ENCODE measurements around the gene CSF2.

DNA sequence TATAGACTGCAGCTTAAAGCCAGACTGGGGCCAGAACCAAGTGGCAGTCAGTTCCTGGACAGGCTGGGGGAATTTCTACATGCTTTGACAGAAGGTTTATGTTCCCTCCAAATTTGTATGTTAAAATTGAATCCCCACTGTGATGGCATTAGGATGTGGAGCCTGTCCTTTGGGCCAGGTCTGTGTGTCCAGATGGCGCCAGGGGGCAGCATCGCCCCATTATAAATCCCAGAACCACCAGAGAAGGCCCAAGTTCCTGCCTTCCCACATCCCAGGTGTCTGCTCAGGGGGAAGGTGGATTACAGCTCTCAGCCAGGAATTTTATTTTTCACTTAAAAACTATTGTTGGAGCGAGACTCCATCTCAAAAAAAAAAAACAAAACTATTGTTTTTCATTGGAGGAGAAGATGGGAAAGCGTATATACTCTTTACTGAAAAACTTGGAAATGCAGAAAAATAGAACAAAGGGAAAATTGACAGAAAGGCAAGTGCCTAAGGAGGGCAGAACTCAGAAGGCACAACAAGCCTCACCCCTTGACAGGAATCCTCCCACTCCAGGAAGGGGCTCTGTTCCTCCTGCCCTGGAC, 8.1 kb upstream of the CSF2 start:
- TF ChIP-seq, protein P1, sequence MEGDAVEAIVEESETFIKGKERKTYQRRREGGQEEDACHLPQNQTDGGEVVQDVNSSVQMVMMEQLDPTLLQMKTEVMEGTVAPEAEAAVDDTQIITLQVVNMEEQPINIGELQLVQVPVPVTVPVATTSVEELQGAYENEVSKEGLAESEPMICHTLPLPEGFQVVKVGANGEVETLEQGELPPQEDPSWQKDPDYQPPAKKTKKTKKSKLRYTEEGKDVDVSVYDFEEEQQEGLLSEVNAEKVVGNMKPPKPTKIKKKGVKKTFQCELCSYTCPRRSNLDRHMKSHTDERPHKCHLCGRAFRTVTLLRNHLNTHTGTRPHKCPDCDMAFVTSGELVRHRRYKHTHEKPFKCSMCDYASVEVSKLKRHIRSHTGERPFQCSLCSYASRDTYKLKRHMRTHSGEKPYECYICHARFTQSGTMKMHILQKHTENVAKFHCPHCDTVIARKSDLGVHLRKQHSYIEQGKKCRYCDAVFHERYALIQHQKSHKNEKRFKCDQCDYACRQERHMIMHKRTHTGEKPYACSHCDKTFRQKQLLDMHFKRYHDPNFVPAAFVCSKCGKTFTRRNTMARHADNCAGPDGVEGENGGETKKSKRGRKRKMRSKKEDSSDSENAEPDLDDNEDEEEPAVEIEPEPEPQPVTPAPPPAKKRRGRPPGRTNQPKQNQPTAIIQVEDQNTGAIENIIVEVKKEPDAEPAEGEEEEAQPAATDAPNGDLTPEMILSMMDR (IDR thresholded peaks at IDR 0.05) = peak in 5 of 6 experiments; percentile 20 to 59 (median 40)
- TF ChIP-seq POLR2A (IDR thresholded peaks at IDR 0.05) = no peak

Measured in esophagus squamous epithelium (tissue), 4 donors.